ENCODE measurements around the gene NRXN3.

DNA sequence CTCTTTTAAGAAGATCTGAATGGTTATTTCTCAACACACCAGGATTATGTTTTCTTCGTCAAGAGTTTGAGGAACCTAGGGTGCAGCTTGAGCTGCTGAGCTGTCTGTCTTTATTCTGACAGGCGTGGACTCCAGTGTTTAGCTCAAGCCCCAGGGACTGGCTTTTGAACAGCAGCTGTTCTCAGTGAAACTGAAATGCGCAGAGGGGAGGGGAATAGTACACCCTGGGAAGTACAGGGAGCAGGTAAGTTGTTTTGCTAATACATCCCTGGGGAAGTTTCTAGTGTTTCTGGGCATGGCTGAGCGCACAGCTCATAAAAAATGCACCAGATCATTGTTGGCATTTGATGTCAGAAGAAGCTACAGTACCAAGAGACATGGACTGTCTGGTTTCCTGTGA is 1381.3 kb downstream of the NRXN3 start:
- TF ChIP-seq EZH2phosphoT487 (IDR thresholded peaks at IDR 0.05; ENCODE audit: insufficient read depth, low read depth) (no peak), EZH2 (IDR thresholded peaks at IDR 0.05; ENCODE audit: insufficient read depth, poor library complexity, severe bottlenecking) (no peak)
